HG03108 (cell line): Measurements from ENCODE around the gene CELF2.

Experiments used
- ATAC-seq: cut with Tn5 transposase; IDR thresholded peaks from one replicate; pipeline ENCODE4 v1.9.1; 2021; ENCODE audit warnings: moderate library complexity; ENCODE audit not compliant: unreplicated experiment

CELF2 gene

GRCh38 chr10:11152801-11153200 is 135.1 kb downstream of the CELF2 start:
- ATAC-seq, result no peak

GRCh38 chr10:11153245-11153644 is 135.6 kb downstream of the CELF2 start:
- no peak for ATAC-seq

- ATAC-seq, result no peak
These were observed 136.1 kb downstream of the CELF2 start for GRCh38 chr10:11153766-11154165.

GRCh38 chr10:11154333-11154732 is 136.7 kb downstream of the CELF2 start:
- ATAC-seq, result peak; percentile 67

- no peak for ATAC-seq
These were observed 137.3 kb downstream of the CELF2 start for GRCh38 chr10:11154849-11155498.

- ATAC-seq, result no peak
These were observed 138.8 kb downstream of the CELF2 start for GRCh38 chr10:11156480-11156879.

- no peak for ATAC-seq
These were observed 139.8 kb downstream of the CELF2 start for GRCh38 chr10:11157292-11158076.

- ATAC-seq, result no peak
These were observed 140.4 kb downstream of the CELF2 start for GRCh38 chr10:11158080-11158479.

GRCh38 chr10:11159543-11160215 is 142.0 kb downstream of the CELF2 start:
- no peak for ATAC-seq

GRCh38 chr10:11161096-11161495 is 143.4 kb downstream of the CELF2 start:
- ATAC-seq, result no peak

- no peak for ATAC-seq
These were observed 144.2 kb downstream of the CELF2 start for GRCh38 chr10:11161910-11162309.

- peak; percentile 61 for ATAC-seq
These were observed 145.3 kb downstream of the CELF2 start for GRCh38 chr10:11162828-11163599.

- ATAC-seq, result no peak
These were observed 146.3 kb downstream of the CELF2 start for GRCh38 chr10:11163780-11164550.

- ATAC-seq, result no peak
These were observed 146.8 kb downstream of the CELF2 start for GRCh38 chr10:11164551-11164802.

GRCh38 chr10:11164803-11165590 is 147.3 kb downstream of the CELF2 start:
- peak; percentile 28 for ATAC-seq

GRCh38 chr10:11165591-11166543 is 148.2 kb downstream of the CELF2 start:
- ATAC-seq, result peak; percentile 46

GRCh38 chr10:11166550-11166949 is 148.9 kb downstream of the CELF2 start:
- no peak for ATAC-seq

GRCh38 chr10:11167233-11167966 is 149.7 kb downstream of the CELF2 start:
- no peak for ATAC-seq
